GM18907 (cell line): Measurements from ENCODE around the gene GRAP.

Source experiments
- ATAC-seq: cut with Tn5 transposase; IDR thresholded peaks from one replicate; pipeline ENCODE4 v1.9.1; 2021; ENCODE audit warnings: mild to moderate bottlenecking, moderate library complexity; ENCODE audit not compliant: unreplicated experiment

Gene GRAP

GRCh38 chr17:19019041-19019941, 27.5 kb downstream of the GRAP start:
- ATAC-seq = no peak

- no peak for ATAC-seq
These were observed 28.2 kb downstream of the GRAP start for GRCh38 chr17:19018600-19018950.

- no peak for ATAC-seq
These were observed 28.8 kb downstream of the GRAP start for GRCh38 chr17:19017804-19018599.

GRCh38 chr17:19017401-19017800, 29.4 kb downstream of the GRAP start:
- ATAC-seq = no peak

- ATAC-seq = no peak
These were observed 29.9 kb downstream of the GRAP start for GRCh38 chr17:19016881-19017280.

GRCh38 chr17:19016297-19016696, 30.5 kb downstream of the GRAP start:
- no peak for ATAC-seq

GRCh38 chr17:19015428-19015827, 31.3 kb downstream of the GRAP start:
- no peak for ATAC-seq

- no peak for ATAC-seq
These were observed 32.0 kb downstream of the GRAP start for GRCh38 chr17:19014628-19015215.

- ATAC-seq = no peak
These were observed 32.7 kb downstream of the GRAP start for GRCh38 chr17:19013806-19014627.

GRCh38 chr17:19013226-19013625, 33.5 kb downstream of the GRAP start:
- ATAC-seq = no peak

GRCh38 chr17:19012171-19013080, 34.3 kb downstream of the GRAP start:
- ATAC-seq = no peak

GRCh38 chr17:19011581-19011980, 35.2 kb downstream of the GRAP start:
- ATAC-seq = no peak

GRCh38 chr17:19010729-19011505, 35.8 kb downstream of the GRAP start:
- ATAC-seq = no peak

- no peak for ATAC-seq
These were observed 36.8 kb downstream of the GRAP start for GRCh38 chr17:19009970-19010369.

- no peak for ATAC-seq
These were observed 40.1 kb downstream of the GRAP start for GRCh38 chr17:19006698-19007097.

- ATAC-seq = no peak
These were observed 40.8 kb downstream of the GRAP start for GRCh38 chr17:19005789-19006430.

GRCh38 chr17:19005137-19005773, 41.5 kb downstream of the GRAP start:
- ATAC-seq = no peak
